HEK293T (cell line): ENCODE data around the gene AMBP.

ENCODE experiments used
- CTCF ChIA-PET: fragments of 350-600 bp; formaldehyde crosslinking; extraction: SDS; loops from one replicate; lab custom pipeline; 2021; ENCODE audit warnings: antibody characterized with exemption, inconsistent platforms; lab: Yijun Ruan, JAX
- POLR2A ChIA-PET: fragments of 350-600 bp; formaldehyde crosslinking; extraction: SDS; loops from one replicate; lab custom pipeline; 2020; ENCODE audit warnings: antibody characterized with exemption, inconsistent platforms; lab: Yijun Ruan, JAX
- DNase-seq: peaks from one replicate; pipeline ENCODE4 v3.0.0; 2012; ENCODE audit warnings: mixed read lengths; ENCODE audit errors: extremely low spot score
- ARNT ChIP-seq: fragments of 450-650 bp; IDR thresholded peaks from 2 replicates; pipeline ENCODE4 v1.6.1; 2017; ENCODE audit warnings: mild to moderate bottlenecking
- BHLHE40 ChIP-seq: fragments of 450-650 bp; IDR thresholded peaks from 2 replicates; pipeline ENCODE4 v1.6.1; 2016; ENCODE audit warnings: mild to moderate bottlenecking, moderate library complexity, borderline replicate concordance
- CTBP1 ChIP-seq: fragments of 450-650 bp; IDR thresholded peaks from 2 replicates; pipeline ENCODE4 v1.6.1; 2016; ENCODE audit warnings: borderline replicate concordance
- ELF4 ChIP-seq: fragments of 450-650 bp; IDR thresholded peaks from 2 replicates; pipeline ENCODE4 v1.6.1; 2017; ENCODE audit warnings: antibody characterized with exemption
- FOXA1 ChIP-seq: fragments of 450-650 bp; IDR thresholded peaks from 2 replicates; pipeline ENCODE4 v1.6.1; 2016; ENCODE audit warnings: mild to moderate bottlenecking
- FOXK2 ChIP-seq: fragments of 450-650 bp; IDR thresholded peaks from 2 replicates; pipeline ENCODE4 v1.6.1; 2016; ENCODE audit warnings: mild to moderate bottlenecking
- FOXM1 ChIP-seq: fragments of 450-650 bp; IDR thresholded peaks from 2 replicates; pipeline ENCODE4 v1.6.1; 2017; ENCODE audit warnings: mild to moderate bottlenecking, borderline replicate concordance
- HDGF ChIP-seq: fragments of 450-650 bp; IDR thresholded peaks from 2 replicates; pipeline ENCODE4 v1.6.1; 2017; ENCODE audit warnings: antibody characterized with exemption, borderline replicate concordance
- L3MBTL2 ChIP-seq: fragments of 450-650 bp; conservative IDR thresholded peaks from 2 replicates; pipeline ENCODE4 v1.6.1; 2016; ENCODE audit warnings: mild to moderate bottlenecking
- LEF1 ChIP-seq: fragments of 450-650 bp; IDR thresholded peaks from 2 replicates; pipeline ENCODE4 v1.6.1; 2017; ENCODE audit warnings: mild to moderate bottlenecking, borderline replicate concordance
- NFRKB ChIP-seq: fragments of 450-650 bp; IDR thresholded peaks from 2 replicates; pipeline ENCODE4 v1.6.1; 2016; ENCODE audit warnings: mild to moderate bottlenecking, moderate library complexity
- SP1 ChIP-seq: fragments of 450-650 bp; IDR thresholded peaks from 2 replicates; pipeline ENCODE4 v1.6.1; 2017
- SUZ12 ChIP-seq: fragments of 450-650 bp; IDR thresholded peaks from 2 replicates; pipeline ENCODE4 v1.6.1; 2016; ENCODE audit warnings: mild to moderate bottlenecking
- TARDBP ChIP-seq: fragments of 450-650 bp; IDR thresholded peaks from 2 replicates; pipeline ENCODE4 v1.6.1; 2016
- ZNF384 ChIP-seq: fragments of 450-650 bp; IDR thresholded peaks from 2 replicates; pipeline ENCODE4 v1.6.1; 2016
- TF ChIP-seq, protein P1 (sequence below): fragments of 450-650 bp; IDR thresholded peaks from 2 replicates; pipeline ENCODE4 v1.6.1; 2016

The AMBP gene

DNA sequence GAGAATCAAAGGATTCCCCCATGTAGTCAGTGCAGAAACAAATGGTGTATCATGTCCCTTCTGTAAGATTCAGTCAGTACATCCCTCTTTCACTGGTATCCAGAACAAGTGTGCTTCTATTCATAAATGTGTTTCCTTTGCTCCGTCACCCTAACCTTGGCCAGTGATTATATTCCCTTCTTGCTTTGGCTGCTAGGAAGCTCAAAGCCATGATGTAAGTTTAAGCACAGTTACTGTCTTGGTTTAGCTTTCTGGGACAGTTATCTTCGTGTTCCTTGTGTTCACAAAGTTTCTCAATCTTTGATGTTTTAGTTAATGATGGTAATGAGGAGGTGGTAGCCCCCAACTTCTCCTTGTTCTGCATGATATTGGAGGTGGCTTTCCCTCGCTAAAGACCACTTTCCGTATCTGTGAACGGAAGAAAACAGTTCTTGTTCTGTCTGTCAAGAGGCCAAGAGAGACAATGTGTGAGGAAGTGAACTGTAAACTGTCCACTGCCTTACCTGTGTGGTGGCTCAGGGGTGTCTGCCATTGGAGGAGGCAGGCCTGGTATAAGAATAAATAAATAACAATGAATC lies 2.2 kb upstream of the AMBP start:
- DNase-seq: no peak
- ChIA-PET POLR2A (no interaction called here), CTCF (interaction anchor here (1.8 kb wide), 1 partner anchor 16 kb away, joined by 3 read pairs; no protein-coding TSS in a partner anchor)

DNA sequence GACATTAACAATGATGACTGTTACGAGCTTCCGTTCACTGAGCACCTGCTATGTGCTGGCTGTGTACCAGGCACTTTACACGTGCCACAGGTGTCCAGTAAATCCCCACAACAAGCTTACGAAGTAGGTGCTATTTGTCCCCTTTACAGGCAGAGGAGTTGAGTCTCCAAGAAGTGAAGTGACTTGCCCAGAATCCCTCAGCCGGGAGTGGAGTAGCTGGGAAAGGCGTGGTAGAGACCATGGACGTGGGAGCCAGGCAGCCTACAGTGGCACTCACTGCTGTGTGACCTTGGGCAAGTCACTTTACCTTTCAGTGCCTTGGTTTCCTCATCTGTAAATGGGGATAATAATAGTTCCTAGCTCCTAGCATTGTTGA lies 669 bp upstream of the AMBP start:
- TF ChIP-seq NFRKB (no peak), SUZ12 (no peak), FOXA1 (no peak), FOXK2 (no peak), ELF4 (no peak), HDGF (no peak), FOXM1 (no peak), ARNT (no peak), L3MBTL2 (no peak), ZNF384 (no peak), SP1 (no peak), LEF1 (no peak), BHLHE40 (no peak), CTBP1 (no peak), TARDBP (no peak)
- TF ChIP-seq, protein P1, sequence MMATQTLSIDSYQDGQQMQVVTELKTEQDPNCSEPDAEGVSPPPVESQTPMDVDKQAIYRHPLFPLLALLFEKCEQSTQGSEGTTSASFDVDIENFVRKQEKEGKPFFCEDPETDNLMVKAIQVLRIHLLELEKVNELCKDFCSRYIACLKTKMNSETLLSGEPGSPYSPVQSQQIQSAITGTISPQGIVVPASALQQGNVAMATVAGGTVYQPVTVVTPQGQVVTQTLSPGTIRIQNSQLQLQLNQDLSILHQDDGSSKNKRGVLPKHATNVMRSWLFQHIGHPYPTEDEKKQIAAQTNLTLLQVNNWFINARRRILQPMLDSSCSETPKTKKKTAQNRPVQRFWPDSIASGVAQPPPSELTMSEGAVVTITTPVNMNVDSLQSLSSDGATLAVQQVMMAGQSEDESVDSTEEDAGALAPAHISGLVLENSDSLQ: no peak
- CTCF ChIA-PET: interaction anchor here (1.8 kb wide), 1 partner anchor 17 kb away, joined by 3 read pairs; no protein-coding TSS in a partner anchor
- no peak for DNase-seq
- POLR2A ChIA-PET: no interaction called here

More for the DNA sequence above, 2.2 kb upstream of the AMBP start:
- no peak for TF ChIP-seq ZNF384
- TF ChIP-seq SUZ12: no peak
- no peak for TF ChIP-seq SP1
- TF ChIP-seq BHLHE40: no peak
- TF ChIP-seq L3MBTL2: no peak
- TF ChIP-seq FOXK2: no peak
- no peak for TF ChIP-seq FOXM1
- TF ChIP-seq ARNT: no peak
- TF ChIP-seq, protein P1: no peak
- TF ChIP-seq NFRKB: no peak
- no peak for TF ChIP-seq CTBP1
- no peak for TF ChIP-seq FOXA1
- TF ChIP-seq TARDBP: no peak
- TF ChIP-seq ELF4: no peak

DNA sequence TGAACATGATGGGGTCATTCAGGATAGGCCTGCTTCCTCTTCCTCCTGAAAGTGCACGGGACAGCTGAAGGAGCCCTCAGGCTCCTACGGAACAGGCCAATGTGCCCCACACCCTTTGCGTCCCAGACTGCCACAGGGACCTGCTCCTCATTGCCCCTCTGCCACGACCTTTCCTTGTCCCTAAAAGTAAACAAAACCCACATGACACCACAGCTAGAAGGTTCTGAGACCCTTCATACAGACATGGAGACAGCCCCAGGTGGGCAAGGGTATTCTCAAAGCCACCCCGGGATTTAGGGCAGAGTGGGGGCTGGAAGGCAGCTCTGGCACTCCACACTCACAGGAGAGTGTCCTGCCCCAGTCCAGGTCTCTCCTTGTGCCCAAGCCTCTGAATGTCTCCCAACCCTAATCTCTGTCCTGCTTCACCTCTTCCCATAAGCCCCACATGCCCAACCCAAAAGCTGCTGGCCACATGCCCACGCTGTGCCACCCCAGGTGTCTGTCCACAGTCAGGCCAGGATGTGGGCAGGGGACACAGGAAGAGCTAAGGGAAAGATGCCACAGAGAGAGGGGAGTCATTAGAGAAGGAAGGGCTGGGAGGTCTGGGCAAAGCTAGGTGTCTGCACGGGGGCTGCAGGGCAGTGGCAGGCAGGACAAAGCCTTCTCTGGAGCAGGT lies 800 bp downstream of the AMBP start:
- ChIA-PET POLR2A (no interaction called here), CTCF (interaction anchor here (0.8 kb wide), 1 partner anchor 31 kb away, joined by 3 read pairs; no protein-coding TSS in a partner anchor)
- no peak for TF ChIP-seq BHLHE40
- TF ChIP-seq L3MBTL2: no peak
- TF ChIP-seq ELF4: no peak
- TF ChIP-seq SP1: no peak
- TF ChIP-seq HDGF: no peak
- TF ChIP-seq FOXM1: no peak
- no peak for DNase-seq

DNA sequence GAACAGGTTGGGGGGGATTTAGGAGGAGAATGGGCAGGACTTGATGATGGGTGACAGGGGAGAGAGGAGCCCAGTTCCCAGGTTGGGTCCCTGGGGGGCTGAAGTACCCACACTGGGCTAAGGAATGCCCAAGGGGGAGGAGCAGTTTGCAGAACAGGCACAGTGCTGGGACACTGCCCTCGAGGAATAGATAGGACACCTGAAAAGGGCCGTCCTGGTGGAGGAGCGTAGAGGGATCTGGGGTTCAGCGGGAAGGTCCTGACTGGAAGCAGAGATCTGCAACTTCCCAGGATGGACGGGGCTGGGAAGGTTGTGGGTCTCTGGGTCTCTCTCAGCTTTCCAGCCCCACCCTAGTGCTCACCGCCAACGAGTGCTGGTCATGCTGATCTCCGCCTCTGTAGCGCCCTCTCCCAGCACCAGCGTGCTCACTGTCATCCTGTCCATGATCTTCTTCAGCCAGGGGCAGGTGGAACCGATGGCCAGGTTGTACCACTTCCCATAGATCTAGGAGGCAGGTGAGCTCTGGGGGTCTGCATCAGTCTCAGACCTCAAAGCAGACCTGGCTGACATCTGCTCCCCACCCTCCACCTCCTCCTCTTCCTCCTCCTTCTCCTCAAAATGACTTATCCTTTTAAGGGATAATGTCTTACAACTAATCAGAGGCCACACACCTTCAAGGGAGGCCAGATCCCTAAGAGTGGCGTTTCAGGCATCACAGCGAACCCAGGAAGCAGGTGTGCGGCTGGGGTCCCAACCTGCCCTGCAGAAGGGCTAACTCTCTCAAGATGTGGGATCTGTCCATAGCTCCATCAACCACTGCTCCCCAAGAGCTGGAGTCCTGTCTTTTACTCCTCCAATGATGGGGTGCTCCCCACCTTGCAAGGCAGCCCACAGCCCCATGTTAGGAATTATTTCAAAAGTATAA lies 1.6 kb downstream of the AMBP start:
- TF ChIP-seq LEF1 (no peak), SP1 (no peak), ELF4 (no peak), SUZ12 (no peak), ARNT (no peak), NFRKB (no peak), HDGF (no peak), L3MBTL2 (no peak), FOXA1 (no peak), FOXK2 (no peak), TARDBP (no peak), FOXM1 (no peak), BHLHE40 (no peak), CTBP1 (no peak), ZNF384 (no peak)
- TF ChIP-seq, protein P1: no peak
- DNase-seq: no peak
- POLR2A ChIA-PET: no interaction called here
- CTCF ChIA-PET: no interaction called here

DNA sequence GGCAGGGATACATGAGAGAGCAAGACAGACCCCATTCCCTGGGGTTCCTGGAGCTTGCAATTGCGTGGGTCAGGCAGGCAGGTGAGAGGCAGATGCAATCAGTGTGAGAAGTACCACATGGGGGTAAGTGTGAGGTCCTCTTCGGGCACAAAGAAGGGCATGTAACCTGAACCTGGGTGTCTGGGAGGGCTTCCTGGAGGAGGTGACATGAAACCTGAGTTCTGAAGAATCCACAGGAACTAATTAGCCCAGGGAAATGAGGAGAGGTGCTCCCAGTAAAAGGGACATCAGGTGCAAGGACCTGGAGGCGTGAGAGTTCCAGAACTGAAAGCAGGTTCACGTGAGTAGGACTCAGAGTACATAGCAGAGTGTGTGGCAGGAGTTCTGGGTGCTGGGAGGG lies 2.5 kb downstream of the AMBP start:
- DNase-seq: no peak
- no peak for TF ChIP-seq ARNT
- no peak for TF ChIP-seq HDGF
- TF ChIP-seq CTBP1: no peak
- no peak for TF ChIP-seq FOXA1
- CTCF ChIA-PET: no interaction called here
- POLR2A ChIA-PET: no interaction called here
